PC-3 (cell line): ENCODE data around the gene ATP10A.

ENCODE experiments used
- CTCF ChIP-seq: fragments of 300-600 bp; sonication (generic); conservative IDR thresholded peaks from 2 replicates; pipeline ENCODE4 v1.5.1; 2017; ENCODE audit warnings: antibody characterized with exemption, low read depth, mild to moderate bottlenecking, low read length
- EZH2phosphoT487 ChIP-seq: fragments of 300-600 bp; sonication (generic); IDR thresholded peaks from 2 replicates; pipeline ENCODE4 v1.6.1; 2018; ENCODE audit warnings: mild to moderate bottlenecking, antibody characterized with exemption, low read length, borderline replicate concordance

GRCh38 chr15:25677719-25678499 is 185.2 kb downstream of the ATP10A start:
- TF ChIP-seq CTCF (no peak), EZH2phosphoT487 (no peak)
